GM15510 (cell line): ENCODE results near the gene ANO1.

Experiments used
- POLR2A ChIP-seq: IDR thresholded peaks from 3 replicates; pipeline ENCODE4 v1.6.1; 2011; ENCODE audit warnings: borderline replicate concordance; ENCODE audit not compliant: insufficient read length; ENCODE audit errors: extremely low read depth

The ANO1 gene

DNA sequence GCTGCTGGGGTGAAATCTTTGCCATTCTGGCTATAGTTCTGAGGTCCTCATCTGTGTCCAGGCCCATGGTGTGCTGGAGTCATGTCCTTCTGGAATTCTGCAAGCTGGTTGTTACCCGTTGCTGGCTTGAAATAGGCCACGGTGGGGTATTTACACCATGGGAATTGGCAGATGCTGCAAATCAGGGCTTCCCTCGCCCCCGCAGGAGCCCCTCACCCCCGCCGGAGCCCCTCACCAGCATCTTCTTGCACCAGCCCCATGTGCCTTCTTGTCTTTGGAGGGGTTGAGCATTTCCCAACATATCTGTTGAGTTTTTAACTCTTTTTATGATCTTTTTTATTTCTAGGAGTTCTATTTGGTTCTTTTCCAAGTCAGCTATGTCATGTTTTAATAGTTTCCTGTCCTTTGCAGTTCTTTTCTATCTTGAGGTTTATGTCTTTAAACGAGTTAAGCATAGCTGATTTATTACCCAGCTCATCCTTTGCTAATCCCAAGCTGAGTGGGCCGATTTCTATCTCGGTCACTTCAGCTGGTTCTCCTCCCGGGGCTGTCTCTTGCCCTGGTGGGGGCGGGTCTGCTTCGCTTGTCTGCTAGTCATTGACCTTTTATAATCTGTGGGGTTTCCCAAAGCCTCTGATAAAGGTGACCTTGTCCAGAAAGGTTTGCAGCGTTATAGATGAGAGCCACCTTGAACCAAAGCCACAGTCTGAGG lies 17.6 kb downstream of the ANO1 start:
- no peak for TF ChIP-seq POLR2A

DNA sequence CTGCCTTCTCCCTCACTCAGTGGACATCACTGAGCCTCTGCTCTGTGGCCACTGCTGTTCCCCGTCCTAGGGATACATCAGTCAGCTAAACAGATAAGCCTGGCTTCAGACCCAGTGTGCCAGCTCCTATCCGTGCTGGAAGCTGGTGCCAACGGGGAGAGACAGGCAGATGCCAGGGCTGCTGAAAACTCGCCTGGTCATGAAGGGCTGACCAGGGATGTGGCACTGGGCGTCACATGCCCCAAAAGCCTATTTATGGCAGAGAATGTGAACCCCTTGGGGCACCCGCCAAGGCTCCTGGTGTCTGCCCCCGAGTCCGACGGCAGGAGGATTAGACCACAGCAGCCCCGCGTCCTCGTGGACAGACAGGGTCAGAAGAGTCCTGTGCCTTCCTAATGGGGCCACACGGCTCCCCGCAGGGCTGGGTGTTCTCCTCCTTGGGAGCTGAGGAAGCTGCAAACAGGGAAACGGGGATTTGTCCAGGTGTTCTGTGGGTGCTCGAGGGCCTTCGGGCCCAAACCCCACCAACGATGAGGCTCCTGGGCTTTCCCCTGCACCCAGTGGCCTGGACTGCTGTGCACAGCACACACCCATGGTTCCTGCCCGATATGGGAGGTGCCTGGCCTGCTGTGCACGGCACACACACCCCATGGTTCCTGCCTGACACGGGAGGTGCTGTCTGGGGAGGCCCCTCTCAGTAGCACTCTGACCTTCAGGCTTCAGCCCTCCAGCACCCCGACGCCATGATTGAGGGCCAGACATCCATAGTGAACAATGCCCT lies 19.9 kb downstream of the ANO1 start:
- no peak for TF ChIP-seq POLR2A

DNA sequence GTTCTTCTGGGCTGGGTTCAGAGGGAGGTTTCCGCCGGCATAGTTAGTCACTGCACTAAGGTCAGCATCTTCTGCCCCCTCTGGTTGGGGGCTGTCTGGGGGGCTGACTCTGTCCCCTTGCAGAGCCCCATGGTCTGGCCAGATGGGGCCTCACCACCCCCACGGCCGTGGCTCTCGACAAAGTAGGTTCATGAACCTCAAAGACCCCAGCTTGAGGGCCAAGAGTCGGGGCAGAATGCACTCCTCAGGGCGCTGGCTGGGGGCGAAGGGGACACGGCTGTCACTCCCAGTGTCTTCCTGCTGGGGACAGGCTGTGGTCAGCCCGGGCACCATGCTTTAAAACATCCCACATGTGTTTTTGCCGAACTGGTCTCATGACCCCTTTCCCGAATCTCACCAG lies 20.8 kb downstream of the ANO1 start:
- no peak for TF ChIP-seq POLR2A

DNA sequence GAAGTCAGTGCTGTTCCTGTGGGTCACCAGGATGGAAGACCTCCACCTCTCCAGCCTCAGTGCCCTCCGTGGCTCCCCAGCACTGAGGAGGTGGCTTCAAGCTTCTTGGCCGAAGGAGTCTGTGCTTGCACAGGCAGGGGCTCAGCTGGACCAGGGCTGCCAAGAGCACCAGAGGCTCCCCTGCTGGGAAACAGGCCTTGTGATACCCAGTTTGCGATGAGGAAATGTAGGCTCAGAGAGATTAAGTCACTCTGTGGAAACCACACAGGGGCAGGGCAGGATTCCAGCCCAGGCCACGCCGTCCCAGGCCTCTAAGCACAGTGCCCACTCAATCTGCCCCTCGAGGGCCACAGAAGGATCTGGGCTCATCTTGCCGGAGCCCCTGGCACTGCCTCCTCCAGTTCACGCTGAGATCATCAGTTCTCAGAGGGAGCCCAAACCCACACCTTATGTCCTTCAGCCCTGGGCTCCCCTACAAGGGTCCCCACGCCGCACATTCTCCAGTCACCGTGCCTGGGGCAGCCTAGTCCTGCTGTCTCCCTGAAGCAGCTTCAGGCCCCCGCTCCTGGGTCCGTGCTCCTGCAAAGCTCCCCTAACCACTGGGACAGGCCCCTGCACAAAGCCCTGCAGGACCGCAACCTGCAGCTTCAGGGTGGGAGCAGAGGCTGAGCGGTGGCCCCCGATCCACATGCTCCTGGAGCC lies 21.6 kb downstream of the ANO1 start:
- TF ChIP-seq POLR2A, result no peak

DNA sequence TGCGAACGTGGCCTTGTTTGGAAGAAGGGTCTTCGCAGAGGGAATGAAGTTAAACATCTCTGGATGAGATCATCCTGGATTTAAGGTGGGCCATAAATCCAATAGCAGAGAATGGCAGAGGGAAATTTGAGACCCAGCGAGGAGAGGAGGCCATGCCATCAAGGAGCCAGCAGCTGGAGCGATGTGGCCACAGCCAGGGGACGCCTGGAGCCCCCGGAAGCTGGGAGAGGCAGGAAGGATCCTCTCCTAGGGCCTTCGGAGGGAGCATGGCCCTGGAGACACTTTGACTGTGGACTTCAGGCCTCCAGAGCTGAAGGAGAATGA lies 22.1 kb downstream of the ANO1 start:
- no peak for TF ChIP-seq POLR2A

DNA sequence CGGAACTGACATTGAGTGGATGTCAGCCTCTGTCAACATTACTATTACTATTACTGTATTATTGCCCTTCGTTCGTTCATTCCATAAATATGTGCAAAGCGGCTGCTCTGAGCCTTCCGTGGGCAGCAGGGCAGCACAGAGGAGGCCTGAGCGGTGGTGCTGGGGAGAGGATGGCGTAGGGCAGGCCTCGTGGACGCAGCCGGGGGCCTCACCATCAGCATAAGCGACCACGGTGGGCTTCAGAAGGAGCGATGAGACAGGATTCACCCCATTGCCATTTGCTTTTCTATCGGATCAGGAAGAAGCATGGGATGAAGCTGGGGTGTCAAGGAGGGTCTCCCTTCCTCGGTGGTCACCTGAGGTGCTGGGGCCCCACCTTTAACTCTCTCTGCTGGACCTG lies 22.7 kb downstream of the ANO1 start:
- TF ChIP-seq POLR2A, result no peak

DNA sequence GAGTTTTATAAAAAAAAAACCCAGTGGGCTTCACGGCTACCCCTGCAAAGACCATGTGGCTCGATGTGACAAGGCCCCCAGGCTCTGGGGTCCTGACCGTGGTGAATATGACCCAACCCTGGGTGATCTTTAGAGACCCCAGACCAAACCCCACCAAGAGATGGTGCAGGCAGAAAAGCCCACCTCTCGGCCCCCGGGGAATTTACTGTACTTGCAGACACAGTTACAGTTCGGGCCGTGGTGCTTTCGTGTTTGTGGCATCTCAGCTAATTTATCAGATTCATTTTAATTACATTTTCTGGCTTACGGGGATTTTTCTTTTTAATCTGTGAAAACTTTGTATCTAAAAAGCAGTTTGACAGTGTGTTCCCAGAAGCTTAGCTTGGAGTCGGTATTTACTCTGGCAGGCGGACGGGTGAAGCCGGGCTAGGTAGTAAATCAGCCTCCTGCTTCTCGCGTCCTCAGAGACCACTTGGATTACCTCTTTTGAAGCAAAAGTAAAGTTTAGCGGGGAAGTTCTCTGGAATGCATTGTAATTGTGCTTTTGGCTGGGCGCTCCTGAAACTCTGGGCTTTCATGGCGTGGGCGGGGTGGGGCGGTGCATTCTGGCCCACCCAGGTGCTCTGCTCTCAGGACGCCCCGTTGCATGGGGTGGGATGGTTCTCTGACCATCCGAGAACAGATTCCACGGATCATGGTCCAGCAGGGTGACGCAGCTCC lies 25.3 kb downstream of the ANO1 start:
- no peak for TF ChIP-seq POLR2A

DNA sequence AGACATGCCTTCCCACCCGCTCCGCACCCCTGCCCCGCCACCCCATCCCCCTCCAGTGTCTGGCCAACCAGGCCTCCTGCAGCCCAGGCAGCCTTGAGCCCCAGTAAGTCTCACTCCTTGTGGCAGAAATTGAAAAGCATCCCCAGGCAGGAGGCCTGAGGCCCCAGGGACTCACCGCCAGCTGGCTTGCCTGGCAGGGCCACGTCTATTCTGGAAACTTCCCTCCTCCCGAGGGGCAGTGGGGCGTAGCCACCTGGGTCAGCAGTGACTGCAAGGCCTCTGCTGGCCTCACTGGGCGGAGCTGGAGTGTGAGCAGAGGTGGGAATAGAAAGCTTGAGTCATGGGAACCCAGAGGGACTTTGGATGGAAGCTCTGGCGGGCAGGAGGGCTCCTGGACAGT lies 26.3 kb downstream of the ANO1 start:
- no peak for TF ChIP-seq POLR2A

DNA sequence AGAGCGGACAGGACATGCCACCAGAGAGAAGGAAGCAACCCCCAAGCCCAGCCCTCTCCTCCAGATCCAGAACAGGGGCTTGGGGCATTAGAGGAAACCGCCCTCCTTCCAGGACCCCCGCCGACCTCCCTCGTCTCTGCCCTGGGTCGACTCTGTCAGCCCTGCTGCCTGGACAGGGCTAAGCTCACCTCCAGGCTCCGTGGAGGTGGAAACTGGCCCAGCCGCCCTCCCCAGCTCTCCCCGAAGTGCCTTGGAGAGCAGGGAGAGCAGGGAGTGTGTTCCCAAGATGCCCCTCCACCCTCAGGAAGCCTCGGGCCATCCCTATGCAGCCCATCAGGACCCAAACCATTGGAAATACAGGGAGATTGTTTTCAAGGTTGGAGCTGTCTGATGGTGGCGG lies 26.8 kb downstream of the ANO1 start:
- no peak for TF ChIP-seq POLR2A

DNA sequence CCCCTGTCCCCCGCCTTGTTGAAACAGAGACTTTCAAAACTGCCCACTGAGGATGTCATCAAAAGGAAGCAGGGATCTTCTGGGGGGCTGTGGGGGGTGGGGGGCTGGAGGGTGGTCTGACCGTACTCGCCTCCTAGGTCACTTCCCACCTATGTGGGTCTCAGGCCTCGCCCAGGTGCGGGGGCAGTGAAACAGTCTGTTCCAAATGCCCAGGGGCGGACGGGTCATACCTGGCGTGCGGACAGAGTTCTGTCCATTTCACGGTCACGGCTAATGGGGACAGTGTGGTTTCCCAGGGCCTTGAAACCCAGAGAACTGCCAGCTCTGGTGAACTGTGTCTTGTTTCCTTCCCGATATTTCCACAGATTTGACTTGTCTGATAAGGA lies 27.2 kb downstream of the ANO1 start:
- TF ChIP-seq POLR2A, result no peak

DNA sequence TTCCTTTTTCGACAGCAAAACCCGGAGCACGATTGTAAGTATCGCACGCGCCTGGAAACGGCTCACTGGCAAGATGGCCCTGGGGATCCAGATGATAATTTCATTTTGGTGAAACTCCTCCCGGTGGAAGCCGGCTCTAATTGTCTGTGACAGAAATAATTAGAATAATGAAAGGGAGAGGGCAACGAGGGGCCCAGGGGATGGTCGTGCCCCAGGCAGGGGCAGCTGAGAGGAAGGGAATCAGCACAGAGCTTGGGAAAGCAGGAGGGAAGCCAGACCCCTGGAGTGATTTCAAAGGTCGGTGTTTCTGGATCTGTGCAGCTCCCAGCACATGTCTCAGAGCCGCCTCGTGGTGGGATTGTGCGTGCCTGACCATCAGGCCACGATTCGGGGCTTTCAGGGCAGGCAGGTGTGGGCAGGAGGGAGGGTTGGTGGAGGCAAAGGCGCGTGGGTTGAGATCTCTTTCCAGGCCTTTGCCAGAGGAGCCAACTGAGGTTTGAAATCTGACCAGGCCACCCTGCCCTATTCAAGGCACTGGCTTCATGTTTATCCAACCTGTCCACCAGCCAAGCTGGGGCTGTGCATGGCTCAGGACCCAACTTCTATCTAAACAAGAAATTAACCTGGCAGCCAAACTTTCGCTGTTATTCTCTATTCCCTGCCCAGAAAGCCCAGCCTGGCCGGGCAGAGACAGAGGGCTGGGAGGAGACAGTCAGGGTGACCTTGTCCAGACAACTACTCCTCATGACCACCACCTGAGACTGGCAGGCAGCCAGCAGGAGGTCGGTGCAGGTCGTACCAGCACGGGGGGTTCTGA lies 27.8 kb downstream of the ANO1 start:
- TF ChIP-seq POLR2A, result no peak

DNA sequence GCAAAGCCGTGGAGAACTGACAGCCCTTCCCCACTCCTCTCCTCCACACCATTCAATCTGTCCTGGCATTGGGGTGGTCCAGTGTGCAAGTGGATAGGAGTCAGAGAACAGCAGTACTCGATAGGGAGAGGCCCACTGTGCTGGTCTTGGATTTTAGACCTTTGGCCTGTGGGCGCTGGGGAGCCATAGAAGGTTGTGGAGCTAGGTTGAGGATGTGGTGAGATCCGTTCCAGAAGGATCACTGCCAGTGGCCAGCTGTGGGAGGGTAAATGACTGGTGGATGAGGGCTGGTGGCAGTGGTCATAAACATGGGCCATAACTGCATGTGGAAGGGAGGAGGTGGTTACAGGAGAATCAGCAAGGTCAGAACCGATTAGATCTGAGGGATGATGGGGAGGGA lies 28.6 kb downstream of the ANO1 start:
- no peak for TF ChIP-seq POLR2A

DNA sequence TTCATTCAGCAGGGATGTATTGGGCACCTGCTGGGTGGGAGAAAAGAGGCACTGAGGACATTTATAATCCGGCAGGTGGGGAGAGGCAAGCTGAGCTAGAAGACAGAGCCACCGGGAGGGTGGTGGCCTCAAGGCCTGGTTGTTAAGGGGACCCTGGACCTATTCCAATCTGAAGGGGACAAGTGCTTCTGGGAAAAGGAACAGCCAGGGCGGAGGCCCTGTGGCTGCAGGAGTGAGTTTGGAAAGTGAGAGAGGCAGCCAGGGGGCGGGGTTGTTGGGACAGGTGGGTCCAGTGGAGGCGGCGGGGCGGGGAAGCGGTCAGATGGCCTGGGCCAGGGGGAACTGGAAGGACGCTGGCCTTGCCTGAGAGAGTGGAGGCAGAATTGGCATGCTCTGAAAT lies 29.1 kb downstream of the ANO1 start:
- TF ChIP-seq POLR2A, result no peak

DNA sequence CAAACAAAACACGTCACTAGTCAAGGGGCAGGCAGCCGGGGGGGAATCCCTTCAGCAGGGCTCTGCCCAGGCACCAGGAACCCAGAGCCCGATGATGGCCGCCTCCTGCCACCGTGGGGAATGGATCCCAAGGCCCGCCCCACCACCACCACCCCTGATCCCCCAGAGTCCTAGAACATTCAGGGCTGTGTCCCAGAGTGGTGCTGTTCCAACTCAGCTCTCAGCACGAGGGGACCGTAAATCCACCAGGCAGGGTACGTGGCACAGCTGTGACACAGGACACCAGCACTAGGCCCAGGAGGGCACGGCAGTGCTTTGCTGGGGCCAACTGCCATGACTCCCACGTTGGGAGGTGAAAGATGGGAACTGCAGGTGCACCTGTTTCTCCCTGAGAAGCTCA lies 29.6 kb downstream of the ANO1 start:
- no peak for TF ChIP-seq POLR2A
